GM18517 (cell line): Measurements from ENCODE around the gene IQCC.
"Not testable (repeated sequence)": the region's sequence is repeated elsewhere in the genome, so short reads cannot be mapped to it uniquely, and the experiment has no call there.

ENCODE experiments used
- ATAC-seq: cut with Tn5 transposase; IDR thresholded peaks from one replicate; pipeline ENCODE4 v1.9.1; 2021; ENCODE audit warnings: mild to moderate bottlenecking, moderate library complexity; ENCODE audit not compliant: unreplicated experiment

IQCC gene

GRCh38 chr1:32205401-32206370, at the start of gene IQCC:
IQCC (plus strand) TSS chr1:32205671; CDS start chr1:32205682, 11 bp downstream.
- ATAC-seq: no peak

- no peak for ATAC-seq
These were observed 46.3 kb upstream of the IQCC start for GRCh38 chr1:32159189-32159588.

- no peak for ATAC-seq
These were observed 42.1 kb upstream of the IQCC start for GRCh38 chr1:32163405-32163804.

GRCh38 chr1:32165633-32166032, 39.8 kb upstream of the IQCC start:
- ATAC-seq: not testable (repeated sequence)

GRCh38 chr1:32170991-32171390, 34.5 kb upstream of the IQCC start:
- no peak for ATAC-seq

- ATAC-seq: no peak
These were observed 32.7 kb upstream of the IQCC start for GRCh38 chr1:32172621-32173245.

- no peak for ATAC-seq
These were observed 26.9 kb upstream of the IQCC start for GRCh38 chr1:32178380-32179192.

GRCh38 chr1:32179193-32179442, 26.4 kb upstream of the IQCC start:
- no peak for ATAC-seq

GRCh38 chr1:32179443-32180185, 25.9 kb upstream of the IQCC start, which contains the start of gene TXLNA:
TXLNA (plus strand) TSS chr1:32179675; CDS start chr1:32180346, 671 bp downstream.
- peak; percentile 68 for ATAC-seq

- peak; percentile 24 for ATAC-seq
These were observed 25.0 kb upstream of the IQCC start for GRCh38 chr1:32180186-32181060.

- no peak for ATAC-seq
These were observed 24.4 kb upstream of the IQCC start for GRCh38 chr1:32181065-32181464.

- no peak for ATAC-seq
These were observed 23.9 kb upstream of the IQCC start for GRCh38 chr1:32181563-32181962.

- ATAC-seq: no peak
These were observed 23.4 kb upstream of the IQCC start for GRCh38 chr1:32182060-32182459.

GRCh38 chr1:32184650-32185049, 20.8 kb upstream of the IQCC start:
- ATAC-seq: no peak

- no peak for ATAC-seq
These were observed 19.4 kb upstream of the IQCC start for GRCh38 chr1:32186077-32186476.

- no peak for ATAC-seq
These were observed 19.0 kb upstream of the IQCC start for GRCh38 chr1:32186491-32186890.

- no peak for ATAC-seq
These were observed 17.6 kb upstream of the IQCC start for GRCh38 chr1:32187850-32188249.

- no peak for ATAC-seq
These were observed 13.1 kb upstream of the IQCC start for GRCh38 chr1:32192220-32192948.

GRCh38 chr1:32194984-32195383, 10.5 kb upstream of the IQCC start:
- ATAC-seq: no peak
